ENCODE results near the gene DPH6.

The DPH6 gene

GRCh38 chr15:35495080-35495479 is 50.9 kb downstream of the DPH6 start:
- Histone ChIP-seq H3K27ac (no peak overlapping the region), H3K4me3 (no peak overlapping the region)

- no peak overlapping the region for H3K4me3 ChIP-seq
- H3K27ac ChIP-seq = no peak overlapping the region
Measured at GRCh38 chr15:35491999-35492398, 54.0 kb downstream of the DPH6 start.

GRCh38 chr15:35491173-35491572 is 54.8 kb downstream of the DPH6 start:
- Histone ChIP-seq H3K4me3 (no peak overlapping the region), H3K27ac (no peak overlapping the region)

- Histone ChIP-seq H3K27ac (no peak overlapping the region), H3K4me3 (no peak overlapping the region)
Measured at GRCh38 chr15:35490511-35490910, 55.5 kb downstream of the DPH6 start.

GRCh38 chr15:35487417-35487816 is 58.5 kb downstream of the DPH6 start:
- Histone ChIP-seq H3K4me3 (no peak overlapping the region), H3K27ac (no peak overlapping the region)

GRCh38 chr15:35486296-35486695 is 59.7 kb downstream of the DPH6 start:
- no peak overlapping the region for H3K27ac ChIP-seq
- no peak overlapping the region for H3K4me3 ChIP-seq

GRCh38 chr15:35485411-35485810 is 60.6 kb downstream of the DPH6 start:
- H3K4me3 ChIP-seq = no peak overlapping the region
- no peak overlapping the region for H3K27ac ChIP-seq

GRCh38 chr15:35484231-35484945 is 61.6 kb downstream of the DPH6 start:
- no peak overlapping the region for H3K27ac ChIP-seq
- no peak overlapping the region for H3K4me3 ChIP-seq

GRCh38 chr15:35481992-35482391 is 64.0 kb downstream of the DPH6 start:
- Histone ChIP-seq H3K27ac (no peak overlapping the region), H3K4me3 (no peak overlapping the region)

GRCh38 chr15:35481064-35481463 is 64.9 kb downstream of the DPH6 start:
- H3K27ac ChIP-seq = no peak overlapping the region
- no peak overlapping the region for H3K4me3 ChIP-seq

GRCh38 chr15:35479423-35479822 is 66.5 kb downstream of the DPH6 start:
- no peak overlapping the region for H3K4me3 ChIP-seq
- no peak overlapping the region for H3K27ac ChIP-seq

- H3K27ac ChIP-seq = no peak overlapping the region
- no peak overlapping the region for H3K4me3 ChIP-seq
Measured at GRCh38 chr15:35477312-35478262, 68.4 kb downstream of the DPH6 start.

- Histone ChIP-seq H3K4me3 (no peak overlapping the region), H3K27ac (no peak overlapping the region)
Measured at GRCh38 chr15:35471024-35471423, 74.9 kb downstream of the DPH6 start.

GRCh38 chr15:35470441-35470840 is 75.5 kb downstream of the DPH6 start:
- no peak overlapping the region for H3K27ac ChIP-seq
- no peak overlapping the region for H3K4me3 ChIP-seq

GRCh38 chr15:35466476-35466875 is 79.5 kb downstream of the DPH6 start:
- Histone ChIP-seq H3K27ac (no peak overlapping the region), H3K4me3 (no peak overlapping the region)

- Histone ChIP-seq H3K4me3 (no peak overlapping the region), H3K27ac (no peak overlapping the region)
Measured at GRCh38 chr15:35465783-35466182, 80.2 kb downstream of the DPH6 start.

GRCh38 chr15:35460616-35461015 is 85.3 kb downstream of the DPH6 start:
- Histone ChIP-seq H3K27ac (no peak overlapping the region), H3K4me3 (no peak overlapping the region)

- Histone ChIP-seq H3K4me3 (no peak overlapping the region), H3K27ac (no peak overlapping the region)
Measured at GRCh38 chr15:35458176-35458856, 87.6 kb downstream of the DPH6 start.

- Histone ChIP-seq H3K27ac (no peak overlapping the region), H3K4me3 (no peak overlapping the region)
Measured at GRCh38 chr15:35455201-35455600, 90.8 kb downstream of the DPH6 start.

- H3K27ac ChIP-seq = no peak overlapping the region
Measured at GRCh38 chr15:35450492-35450891, 95.5 kb downstream of the DPH6 start.

GRCh38 chr15:35448294-35448693 is 97.7 kb downstream of the DPH6 start:
- Histone ChIP-seq H3K27ac (no peak overlapping the region), H3K4me3 (no peak overlapping the region)

More at GRCh38 chr15:35450492-35450891, 95.5 kb downstream of the DPH6 start:
- H3K4me3 ChIP-seq = no peak overlapping the region
